NCI-H1694 (cell line): ENCODE measurements around the gene ATRX.
"Not testable (repeated sequence)": the region's sequence is repeated elsewhere in the genome, so short reads cannot be mapped to it uniquely, and the experiment has no call there.

Experiments
- DNase-seq: peaks from one replicate; lab custom pipeline; 2025; lab: John Stamatoyannopoulos, UW

ATRX gene

GRCh38 chrX:77785486-77786364 is at the start of gene ATRX:
Gene ATRX, minus strand, starts transcription at chrX:77786216. Its CDS starts 215 bp downstream, at chrX:77786001.
- DNase-seq, result peak; percentile 89

DNA sequence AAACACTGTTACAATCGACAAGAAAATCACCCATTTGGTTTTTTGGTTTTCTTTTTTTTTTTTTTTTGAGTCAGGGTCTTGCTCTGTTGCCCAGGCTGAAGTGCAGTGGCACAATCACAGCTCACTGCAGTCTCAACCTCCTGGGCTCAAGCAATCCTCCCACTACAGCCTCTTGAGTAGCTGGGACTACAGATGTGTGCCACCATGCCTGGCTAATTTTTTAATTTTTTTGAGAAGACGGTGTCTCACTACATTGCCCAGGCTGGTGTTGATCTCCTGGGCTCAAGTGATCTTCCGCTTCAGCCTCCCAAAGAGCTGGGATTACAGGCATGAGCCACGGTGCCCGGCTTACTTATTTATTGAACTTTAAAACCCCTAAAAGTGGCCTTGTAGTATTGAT is 45.5 kb upstream of the ATRX start:
- not testable (repeated sequence) for DNase-seq

GRCh38 chrX:77821989-77822388 is 36.0 kb upstream of the ATRX start:
- not testable (repeated sequence) for DNase-seq

DNA sequence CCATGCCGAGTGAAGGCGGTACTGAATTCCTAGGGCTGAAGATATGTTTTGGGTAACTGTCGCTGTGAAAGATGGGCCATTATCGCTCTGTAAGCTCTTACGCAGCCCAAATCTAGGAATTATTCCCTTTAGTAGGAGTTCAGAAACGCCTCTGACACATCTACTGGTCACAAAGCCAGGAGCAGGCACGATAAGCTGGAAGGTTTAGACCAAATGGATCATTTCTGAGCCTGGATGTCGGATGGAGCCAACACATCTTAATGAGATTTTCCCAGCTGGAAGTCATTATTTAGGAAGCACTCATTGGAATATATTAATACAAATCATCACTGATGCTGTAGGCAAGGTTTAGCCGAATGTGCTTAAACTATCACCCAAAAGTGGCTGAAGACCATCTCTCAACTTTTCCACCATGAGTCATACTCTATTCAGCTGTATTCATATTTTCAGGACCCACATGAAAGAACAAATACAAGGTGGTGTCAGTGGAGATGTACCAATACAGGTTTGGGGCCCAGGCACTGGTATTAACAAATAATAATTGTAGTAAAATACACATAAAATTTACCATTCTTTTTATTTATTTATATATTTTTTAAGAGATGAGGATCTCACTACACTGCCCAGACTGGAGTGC is 34.2 kb upstream of the ATRX start:
- no peak for DNase-seq

DNA sequence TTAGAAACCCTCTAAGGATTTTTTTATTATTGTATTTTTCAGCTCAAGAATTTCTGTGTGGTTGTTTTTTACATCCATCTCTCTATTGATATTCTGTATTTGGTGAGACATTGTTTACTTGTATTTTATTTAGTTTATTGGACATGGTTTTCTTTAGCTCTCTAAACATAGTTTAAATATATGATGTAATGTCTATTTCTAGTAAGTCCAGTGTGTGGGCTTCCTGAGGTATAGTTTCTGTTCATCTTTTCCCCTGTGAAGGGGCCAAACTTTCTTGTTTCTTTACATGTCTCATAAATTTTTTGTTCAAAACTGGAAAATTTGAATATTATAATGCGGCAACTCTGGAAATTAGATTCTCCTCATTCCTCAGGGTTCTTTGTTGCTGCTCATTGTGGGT is 28.2 kb upstream of the ATRX start:
- no peak for DNase-seq

- DNase-seq, result no peak
These were observed 16.2 kb upstream of the ATRX start for GRCh38 chrX:77802201-77802600.

GRCh38 chrX:77795124-77795523 is 9.1 kb upstream of the ATRX start:
- no peak for DNase-seq

DNA sequence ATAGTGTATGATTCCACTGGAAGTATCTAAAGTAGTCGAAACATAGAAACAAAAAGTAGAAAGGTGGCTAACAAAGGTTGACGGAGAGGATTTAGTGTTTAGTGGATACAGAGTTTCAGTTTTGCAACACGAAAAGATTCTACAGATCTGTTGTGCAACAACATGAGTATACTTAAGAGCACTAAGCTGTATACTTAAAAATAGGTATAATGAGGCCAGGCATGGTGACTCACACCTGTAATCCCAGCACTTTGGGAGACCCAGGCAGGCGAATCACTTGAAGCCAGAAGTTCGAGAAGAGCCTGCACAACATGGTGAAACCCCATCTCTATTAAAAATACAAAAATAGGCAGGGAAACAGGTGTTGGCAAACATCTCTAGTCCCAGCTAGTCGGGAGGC is 7.9 kb upstream of the ATRX start:
- no peak for DNase-seq

- no peak for DNase-seq
These were observed 2.0 kb upstream of the ATRX start for GRCh38 chrX:77788050-77788449.

GRCh38 chrX:77786365-77786680 is 307 bp upstream of the ATRX start:
- DNase-seq, result no peak

- DNase-seq, result no peak
These were observed 6.3 kb downstream of the ATRX start for GRCh38 chrX:77779695-77780094.

DNA sequence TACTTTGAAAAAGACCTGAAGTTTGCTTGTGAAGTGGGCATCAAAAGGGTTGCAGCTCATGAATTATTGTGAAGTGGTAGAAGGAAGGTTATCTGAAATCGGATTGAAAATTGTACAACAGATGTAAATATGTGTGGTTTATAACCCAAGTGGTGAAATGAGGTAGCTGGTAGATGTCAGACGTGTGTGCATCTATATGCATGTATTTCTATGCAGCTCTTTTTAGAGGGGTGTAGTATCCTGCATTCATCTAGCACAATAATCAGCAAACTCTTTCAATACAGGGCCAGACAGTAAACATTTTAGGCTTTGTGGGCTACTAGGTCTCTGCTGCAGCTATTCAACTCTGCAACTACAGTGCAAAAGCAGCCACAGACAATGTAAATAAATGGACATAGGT is 9.4 kb downstream of the ATRX start:
- DNase-seq, result no peak

GRCh38 chrX:77771601-77772000 is 14.4 kb downstream of the ATRX start:
- DNase-seq, result no peak

DNA sequence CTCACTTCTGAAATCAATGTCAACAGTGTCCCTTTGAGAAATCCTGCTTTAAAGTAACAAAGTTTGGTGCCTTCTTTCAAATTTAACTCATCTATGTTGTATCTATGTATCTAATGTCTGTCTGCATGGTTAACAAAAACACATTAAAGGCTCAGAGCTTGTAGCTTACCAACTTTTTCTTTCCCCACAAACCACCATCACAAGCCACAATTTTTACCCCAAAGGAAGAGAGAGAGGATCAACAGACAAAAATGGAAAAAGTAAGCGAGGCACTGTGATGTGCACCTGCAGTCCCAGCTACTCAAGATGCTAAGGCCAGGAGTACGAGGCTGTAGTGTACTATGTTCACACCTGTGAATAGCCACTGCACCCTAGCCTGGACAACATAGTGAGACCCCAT is 17.2 kb downstream of the ATRX start:
- DNase-seq, result no peak

- DNase-seq, result not testable (repeated sequence)
These were observed 19.8 kb downstream of the ATRX start for GRCh38 chrX:77766212-77766611.

- no peak for DNase-seq
These were observed 30.5 kb downstream of the ATRX start for GRCh38 chrX:77755561-77755960.

DNA sequence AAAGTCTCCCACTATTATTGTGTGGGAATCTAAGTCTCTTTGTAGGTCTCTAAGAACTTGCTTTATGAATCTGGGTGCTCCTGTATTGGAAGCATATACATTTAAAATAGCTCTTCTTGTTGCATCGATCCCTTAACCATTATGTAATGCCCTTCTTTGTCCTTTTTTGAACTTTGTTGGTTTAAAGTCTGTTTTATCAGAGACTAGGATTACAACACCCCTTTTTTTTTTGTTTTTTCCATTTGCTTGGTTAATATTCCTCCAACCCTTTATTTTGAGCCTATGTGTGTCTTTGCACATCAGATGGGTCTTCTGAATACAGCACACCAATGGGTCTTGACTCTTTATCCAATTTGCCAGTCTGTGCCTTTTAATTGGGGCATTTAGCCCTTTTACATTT is 32.1 kb downstream of the ATRX start:
- DNase-seq, result not testable (repeated sequence)

DNA sequence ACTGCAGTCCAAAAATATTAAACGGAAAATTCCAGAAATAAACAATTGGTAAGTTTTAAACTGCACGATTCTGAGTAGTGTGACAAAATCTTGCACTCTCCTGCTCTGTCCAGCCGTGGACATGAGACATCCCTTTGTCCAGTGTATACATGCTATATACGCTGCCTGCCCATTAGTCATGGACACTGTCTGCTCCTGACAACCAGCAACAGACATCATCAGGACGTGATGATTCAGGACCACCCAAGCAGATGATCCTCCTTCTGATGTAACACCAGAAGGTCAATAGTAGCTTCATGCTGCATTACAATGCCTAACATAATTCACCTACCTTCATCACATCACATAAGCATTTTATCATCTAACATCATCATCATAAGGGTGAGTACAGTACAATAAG is 36.3 kb downstream of the ATRX start:
- no peak for DNase-seq

GRCh38 chrX:77743720-77744119 is 42.3 kb downstream of the ATRX start:
- DNase-seq, result no peak

DNA sequence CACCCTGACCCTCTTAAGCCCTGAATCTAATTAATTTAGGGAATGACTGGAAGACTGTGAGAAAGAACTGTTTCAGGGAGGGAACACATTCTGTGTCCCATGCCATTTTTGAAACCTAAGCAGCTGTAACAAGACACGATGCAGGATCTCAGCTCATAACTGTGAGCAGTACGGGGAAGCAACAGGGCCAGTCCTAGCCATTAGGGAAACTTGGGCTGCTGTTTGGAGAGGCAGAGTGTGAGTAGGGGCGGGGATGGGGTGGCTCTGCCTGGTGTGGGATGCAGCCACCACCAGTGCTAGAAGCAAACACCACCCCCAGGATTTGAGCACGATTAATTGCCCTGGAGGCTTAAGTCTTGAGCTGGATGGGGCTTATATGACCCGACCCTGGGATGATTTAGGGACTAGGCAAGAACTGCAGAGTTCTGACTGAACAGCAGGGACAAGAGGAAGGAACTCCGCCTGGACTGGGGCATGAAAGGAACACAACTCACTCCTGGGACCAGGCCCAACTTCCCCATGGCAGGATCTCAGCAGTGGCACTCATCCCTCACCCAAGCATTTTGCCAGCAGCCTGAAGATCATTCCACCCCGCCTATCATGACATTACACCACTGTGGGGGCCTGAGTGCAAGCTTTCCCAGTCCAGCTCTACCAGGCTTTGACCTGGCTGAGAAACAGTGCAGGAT is 43.1 kb downstream of the ATRX start:
- DNase-seq, result no peak

- no peak for DNase-seq
These were observed 45.6 kb downstream of the ATRX start for GRCh38 chrX:77740376-77740905.

DNA sequence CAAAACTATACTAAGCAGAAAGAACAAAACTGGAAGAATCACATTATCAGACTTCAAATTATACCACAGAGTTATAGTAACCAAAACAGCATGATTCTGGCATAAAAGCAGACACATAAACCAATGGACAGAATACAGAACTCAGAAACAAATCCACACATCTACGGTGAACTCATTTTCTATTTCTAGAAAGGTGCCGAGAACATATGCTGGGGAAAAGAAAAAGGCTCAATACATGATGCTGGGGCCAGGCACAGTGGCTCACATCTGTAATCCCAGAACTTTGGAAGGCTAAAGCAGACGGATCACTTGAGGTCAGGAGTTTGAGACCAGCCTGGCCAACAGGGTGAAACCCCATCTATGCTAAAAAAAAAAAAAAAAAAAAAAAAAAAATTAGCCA is 52.7 kb downstream of the ATRX start:
- no peak for DNase-seq
